Calu3 (cell line): ENCODE results near the gene PLXNB2. TPM values are rescaled to one million over a fixed set of nuclear protein-coding genes. Genes with fewer than 3 reads are reported as not detected.
"Not testable (repeated sequence)": the region's sequence is repeated elsewhere in the genome, so short reads cannot be mapped to it uniquely, and the experiment has no call there.

Experiments
- BruUV-seq: library from RNA; stranded (reverse); fragments of 400-500 nt; replicated peaks from 2 replicates; lab custom pipeline; 2021; lab: Mats Ljungman, UMichigan
- CTCF ChIA-PET: fragments of 300-600 bp; sonication (Branson Sonifier 250); formaldehyde crosslinking; loops from one replicate; lab custom pipeline; 2022; ENCODE audit warnings: antibody characterized with exemption; lab: Charles Lee
- DNase-seq: peaks from one replicate; pipeline ENCODE4 v3.0.0; 2022
- H3K27ac Mint-ChIP-seq: one replicate; pipeline ENCODE4 v1.8.0; 2022; ENCODE audit warnings: mixed read lengths; ENCODE audit not compliant: unreplicated experiment
- H3K27me3 Mint-ChIP-seq: one replicate; pipeline ENCODE4 v1.8.0; 2022; ENCODE audit warnings: mixed read lengths; ENCODE audit not compliant: unreplicated experiment
- H3K36me3 Mint-ChIP-seq: one replicate; pipeline ENCODE4 v1.8.0; 2022; ENCODE audit warnings: mild to moderate bottlenecking, moderate library complexity, mixed read lengths; ENCODE audit not compliant: insufficient read depth, unreplicated experiment
- H3K4me1 Mint-ChIP-seq: one replicate; pipeline ENCODE4 v1.8.0; 2022; ENCODE audit warnings: mild to moderate bottlenecking, low read depth, mixed read lengths; ENCODE audit not compliant: unreplicated experiment
- H3K4me3 Mint-ChIP-seq: one replicate; pipeline ENCODE4 v1.8.0; 2022; ENCODE audit warnings: mild to moderate bottlenecking, low read depth, moderate library complexity, mixed read lengths; ENCODE audit not compliant: unreplicated experiment
- H3K9me3 Mint-ChIP-seq: one replicate; pipeline ENCODE4 v1.8.0; 2022; ENCODE audit warnings: low read depth, mixed read lengths; ENCODE audit not compliant: unreplicated experiment
- CTCF ChIP-seq: fragments of 200-600 bp; IDR thresholded peaks from one replicate; pipeline ENCODE4 v1.8.0; 2022; ENCODE audit warnings: antibody characterized with exemption; ENCODE audit not compliant: unreplicated experiment
- intact Hi-C: fragments of 100-400 bp; cut with micrococcal nuclease; formaldehyde crosslinking; loops from one replicate; pipeline ENCODE4 v1.10.0; 2022; ENCODE audit not compliant: unreplicated experiment
- total RNA-seq: library from RNA; stranded (reverse); gene quantifications from 2 replicates; pipeline ENCODE4 v1.2.3, GENCODE V29; 2022

PLXNB2 gene
- total RNA-seq, 1 experiment from 2014 or later: 298 TPM

DNA sequence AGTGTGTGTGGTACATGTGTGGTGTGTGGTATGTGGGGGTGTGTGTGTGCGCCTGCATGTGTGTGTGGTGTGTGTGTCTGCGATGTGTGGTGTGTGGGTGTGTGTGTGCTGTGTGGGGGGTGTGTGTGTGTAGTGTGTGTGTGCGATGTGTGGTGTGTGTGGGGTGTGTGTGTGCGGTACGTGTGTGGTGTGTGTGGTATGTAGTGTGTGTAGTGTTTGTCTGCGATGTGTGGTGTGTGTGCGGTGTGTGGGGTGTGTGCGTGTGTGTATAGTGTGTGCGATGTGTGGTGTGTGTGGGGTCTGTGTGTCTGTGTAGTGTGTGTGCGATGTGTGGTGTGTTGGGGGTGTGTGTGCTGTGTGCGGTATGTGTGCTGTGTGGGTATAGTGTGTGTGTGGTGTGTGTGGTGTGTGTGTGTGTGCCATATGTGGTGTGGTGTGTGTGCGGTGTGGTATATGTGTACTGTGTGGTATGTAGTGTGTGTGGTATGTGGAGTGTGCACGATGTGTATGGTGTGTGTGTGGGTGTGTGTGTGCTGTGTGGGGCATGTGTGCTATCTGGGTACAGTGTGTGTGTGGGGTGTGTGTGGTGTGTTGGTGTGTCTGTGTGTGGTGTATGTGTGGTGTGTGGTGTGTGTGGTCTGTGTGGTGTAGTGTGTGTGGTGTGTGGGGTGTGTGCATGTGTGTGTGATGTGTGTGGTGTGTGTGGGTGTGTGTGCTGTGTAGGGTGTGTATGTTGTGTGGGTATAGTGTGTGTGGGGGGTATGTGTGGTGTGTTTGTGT is 30.0 kb upstream of the PLXNB2 start:
- DNase-seq: no peak
- H3K27me3 Mint-ChIP-seq: no peaks in the 10 kb centered on the region
- BruUV-seq: no TSS peak
- intact Hi-C loops: no loop called here
- no peak overlapping the region for H3K27ac Mint-ChIP-seq
- H3K9me3 Mint-ChIP-seq: no peaks in the 10 kb centered on the region
- H3K4me1 Mint-ChIP-seq: no peaks in the 10 kb centered on the region
- TF ChIP-seq CTCF: no peak
- H3K4me3 Mint-ChIP-seq: no peak overlapping the region
- peaks cover 4% of the 10 kb centered on the region for H3K36me3 Mint-ChIP-seq
- CTCF ChIA-PET: no interaction called here

- H3K36me3 Mint-ChIP-seq, H3K27ac Mint-ChIP-seq, H3K27me3 Mint-ChIP-seq, DNase-seq, intact Hi-C loops, H3K9me3 Mint-ChIP-seq, BruUV-seq, H3K4me1 Mint-ChIP-seq, H3K4me3 Mint-ChIP-seq: not testable (repeated sequence)
- CTCF ChIA-PET: interaction anchor here (0.5 kb wide), 1 partner anchor 229 kb away, joined by 3 read pairs; no protein-coding TSS in a partner anchor
Measured at GRCh38 chr22:50334433-50334832, 27.0 kb upstream of the PLXNB2 start.

DNA sequence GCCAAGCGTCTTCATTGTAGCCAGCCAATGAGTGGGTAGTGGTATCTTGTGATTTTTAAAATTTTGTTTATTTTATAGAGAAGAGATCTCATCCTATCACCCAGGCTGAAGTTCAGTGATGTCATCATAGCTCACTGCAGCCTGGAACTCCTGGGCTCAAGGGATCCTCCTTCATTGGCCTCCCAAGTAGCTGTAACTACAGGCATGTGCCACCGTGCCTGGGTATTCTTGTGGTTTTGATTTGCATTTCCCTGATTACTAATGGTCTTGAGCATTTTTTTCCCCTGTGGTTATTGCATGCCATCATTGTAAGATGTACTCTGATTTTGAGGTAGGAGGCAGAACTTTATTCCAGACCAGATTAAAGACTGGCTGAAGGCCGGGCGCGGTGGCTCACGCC is 21.8 kb upstream of the PLXNB2 start:
- H3K27me3 Mint-ChIP-seq: no peaks in the 10 kb centered on the region
- H3K27ac Mint-ChIP-seq: no peak overlapping the region
- H3K4me3 Mint-ChIP-seq: no peak overlapping the region
- DNase-seq: no peak
- peaks cover 31% of the 10 kb centered on the region for H3K4me1 Mint-ChIP-seq
- CTCF ChIA-PET: no interaction called here
- intact Hi-C loops: loop anchor here (5.0 kb wide), 1 partner anchor 57 kb away; the partner anchor contains the start of gene MAPK11
- H3K36me3 Mint-ChIP-seq: peaks cover 27% of the 10 kb centered on the region
- no peaks in the 10 kb centered on the region for H3K9me3 Mint-ChIP-seq
- no TSS peak for BruUV-seq
- no peak for TF ChIP-seq CTCF

GRCh38 chr22:50327711-50328019 is 20.2 kb upstream of the PLXNB2 start:
- no peak for DNase-seq
- BruUV-seq: no TSS peak
- intact Hi-C loops: loop anchor here (5.0 kb wide), 1 partner anchor 55 kb away; the partner anchor contains the start of gene MAPK11
- Mint-ChIP-seq H3K9me3 (no peaks in the 10 kb centered on the region), H3K4me1 (peaks cover 31% of the 10 kb centered on the region), H3K27me3 (no peaks in the 10 kb centered on the region), H3K4me3 (peak overlapping the region; percentile 74), H3K36me3 (peaks cover 27% of the 10 kb centered on the region), H3K27ac (peak overlapping the region; percentile 67)
- CTCF ChIA-PET: interaction anchor here (0.6 to 1.9 kb wide), 3 partner anchors 22 to 76 kb away, joined by 3 to 5 read pairs (median 3); no protein-coding TSS in a partner anchor
- TF ChIP-seq CTCF: no peak
